WTC11 (cell line): ENCODE measurements around the gene MUC4. TPM values are rescaled to one million over a fixed set of nuclear protein-coding genes. Genes with fewer than 3 reads are reported as not detected.

Experiments used
- microRNA-seq: library from miRNA; unstranded; fragments of <30 nt; microRNA quantifications from one replicate; pipeline ENCODE4 v1.2.0, GENCODE V29; 2022; ENCODE audit warnings: borderline number of aligned reads
- total RNA-seq: library from RNA; stranded (reverse); gene quantifications from 3 replicates; pipeline ENCODE4 v1.2.3, GENCODE V29; 2021

Gene MUC4
- total RNA-seq, 1 experiment from 2014 or later: 2.1 TPM

Small RNAs within 50 kb of the gene (microRNA-seq; reads per million reads assigned to microRNA genes)
- not detected for gene MIR570

Other genes starting within 250 kb of the MUC4 start
- gene APOD, start 228.0 kb downstream of the MUC4 start, total RNA-seq: 0.18 TPM in 1 of 3 replicates, not detected in the others
- gene MUC20, start 91.0 kb downstream of the MUC4 start, total RNA-seq: 0.34 to 0.77 TPM (median 0.57 TPM) in 3 replicates
- 58.4 to 65.1 TPM (median 61.6 TPM) in 3 replicates for gene TNK2, start 96.6 kb upstream of the MUC4 start, total RNA-seq